ENCODE results near the gene PRKCI.

Gene PRKCI

GRCh38 chr3:170256597-170256996, 34.4 kb downstream of the PRKCI start:
- Histone ChIP-seq H3K27me3 (ENCODE audit: insufficient read depth, low read length, poor library complexity, severe bottlenecking) (no peaks in the 10 kb centered on the region), H3K4me1 (ENCODE audit: insufficient read depth, low read length, poor library complexity, severe bottlenecking) (no peaks in the 10 kb centered on the region), H3F3A (ENCODE audit: low read depth) (no peaks in the 10 kb centered on the region), H3K9me2 (replicated peaks; ENCODE audit: low read depth, low read length) (no peaks in the 10 kb centered on the region), H3K9me3 (ENCODE audit: insufficient read depth, low read depth, low read length) (no peaks in the 10 kb centered on the region), H4K20me1 (ENCODE audit: insufficient read depth, low read length, poor library complexity, severe bottlenecking) (no peaks in the 10 kb centered on the region), H3K4me2 (ENCODE audit: low read depth, low read length, poor library complexity, severe bottlenecking) (no peak overlapping the region), H3K36me3 (ENCODE audit: insufficient read depth, low read length) (peaks cover 13% of the 10 kb centered on the region; the same call in 1 of the 2 replicates), H3K79me2 (ENCODE audit: insufficient read depth, low read length) (no peaks in the 10 kb centered on the region), H2AFZ (ENCODE audit: low read length) (no peak overlapping the region), H3K9ac (ENCODE audit: low read depth, low read length, poor library complexity, severe bottlenecking) (no peak overlapping the region), H3K4me3 (ENCODE audit: low read length, poor library complexity, severe bottlenecking) (no peak overlapping the region)
- no peak for TF ChIP-seq CTCF (conservative IDR thresholded peaks at IDR 0.05; ENCODE audit: low read length)
- TF ChIP-seq EZH2phosphoT487 (IDR thresholded peaks at IDR 0.05; ENCODE audit: borderline replicate concordance), result no peak

GRCh38 chr3:170257145-170257544, 34.9 kb downstream of the PRKCI start:
- no peaks in the 10 kb centered on the region for H3K27me3 ChIP-seq (ENCODE audit: insufficient read depth, low read length, poor library complexity, severe bottlenecking)
- H3K9ac ChIP-seq (ENCODE audit: low read depth, low read length, poor library complexity, severe bottlenecking), result no peak overlapping the region
- H3K9me2 ChIP-seq (replicated peaks; ENCODE audit: low read depth, low read length), result no peaks in the 10 kb centered on the region
- peaks cover 13% of the 10 kb centered on the region; the same call in 1 of the 2 replicates for H3K36me3 ChIP-seq (ENCODE audit: insufficient read depth, low read length)
- no peak overlapping the region for H2AFZ ChIP-seq (ENCODE audit: low read length)
- H3K9me3 ChIP-seq (ENCODE audit: insufficient read depth, low read depth, low read length), result no peaks in the 10 kb centered on the region
- no peaks in the 10 kb centered on the region for H3F3A ChIP-seq (ENCODE audit: low read depth)
- H3K79me2 ChIP-seq (ENCODE audit: insufficient read depth, low read length), result no peaks in the 10 kb centered on the region
- no peak overlapping the region for H3K4me3 ChIP-seq (ENCODE audit: low read length, poor library complexity, severe bottlenecking)
- H4K20me1 ChIP-seq (ENCODE audit: insufficient read depth, low read length, poor library complexity, severe bottlenecking), result no peaks in the 10 kb centered on the region
- no peak for TF ChIP-seq CTCF (conservative IDR thresholded peaks at IDR 0.05; ENCODE audit: low read length)
- TF ChIP-seq EZH2phosphoT487 (IDR thresholded peaks at IDR 0.05; ENCODE audit: borderline replicate concordance), result no peak
- H3K4me2 ChIP-seq (ENCODE audit: low read depth, low read length, poor library complexity, severe bottlenecking), result no peak overlapping the region
- no peaks in the 10 kb centered on the region for H3K4me1 ChIP-seq (ENCODE audit: insufficient read depth, low read length, poor library complexity, severe bottlenecking)

GRCh38 chr3:170258105-170258487, 35.9 kb downstream of the PRKCI start:
- no peak overlapping the region for H3K9ac ChIP-seq (ENCODE audit: low read depth, low read length, poor library complexity, severe bottlenecking)
- no peaks in the 10 kb centered on the region for H3K4me1 ChIP-seq (ENCODE audit: insufficient read depth, low read length, poor library complexity, severe bottlenecking)
- H3K27me3 ChIP-seq (ENCODE audit: insufficient read depth, low read length, poor library complexity, severe bottlenecking), result no peaks in the 10 kb centered on the region
- no peaks in the 10 kb centered on the region for H3F3A ChIP-seq (ENCODE audit: low read depth)
- no peak overlapping the region for H3K4me3 ChIP-seq (ENCODE audit: low read length, poor library complexity, severe bottlenecking)
- no peaks in the 10 kb centered on the region for H3K9me2 ChIP-seq (replicated peaks; ENCODE audit: low read depth, low read length)
- no peaks in the 10 kb centered on the region for H4K20me1 ChIP-seq (ENCODE audit: insufficient read depth, low read length, poor library complexity, severe bottlenecking)
- H2AFZ ChIP-seq (ENCODE audit: low read length), result no peak overlapping the region
- H3K36me3 ChIP-seq (ENCODE audit: insufficient read depth, low read length), result peaks cover 14% of the 10 kb centered on the region; the same call in 1 of the 2 replicates
- H3K79me2 ChIP-seq (ENCODE audit: insufficient read depth, low read length), result no peaks in the 10 kb centered on the region
- H3K4me2 ChIP-seq (ENCODE audit: low read depth, low read length, poor library complexity, severe bottlenecking), result no peak overlapping the region
- TF ChIP-seq CTCF (conservative IDR thresholded peaks at IDR 0.05; ENCODE audit: low read length) (no peak), EZH2phosphoT487 (IDR thresholded peaks at IDR 0.05; ENCODE audit: borderline replicate concordance) (no peak)
- no peaks in the 10 kb centered on the region for H3K9me3 ChIP-seq (ENCODE audit: insufficient read depth, low read depth, low read length)
